Measurements from ENCODE around the gene PRSS21.

PRSS21 gene

DNA sequence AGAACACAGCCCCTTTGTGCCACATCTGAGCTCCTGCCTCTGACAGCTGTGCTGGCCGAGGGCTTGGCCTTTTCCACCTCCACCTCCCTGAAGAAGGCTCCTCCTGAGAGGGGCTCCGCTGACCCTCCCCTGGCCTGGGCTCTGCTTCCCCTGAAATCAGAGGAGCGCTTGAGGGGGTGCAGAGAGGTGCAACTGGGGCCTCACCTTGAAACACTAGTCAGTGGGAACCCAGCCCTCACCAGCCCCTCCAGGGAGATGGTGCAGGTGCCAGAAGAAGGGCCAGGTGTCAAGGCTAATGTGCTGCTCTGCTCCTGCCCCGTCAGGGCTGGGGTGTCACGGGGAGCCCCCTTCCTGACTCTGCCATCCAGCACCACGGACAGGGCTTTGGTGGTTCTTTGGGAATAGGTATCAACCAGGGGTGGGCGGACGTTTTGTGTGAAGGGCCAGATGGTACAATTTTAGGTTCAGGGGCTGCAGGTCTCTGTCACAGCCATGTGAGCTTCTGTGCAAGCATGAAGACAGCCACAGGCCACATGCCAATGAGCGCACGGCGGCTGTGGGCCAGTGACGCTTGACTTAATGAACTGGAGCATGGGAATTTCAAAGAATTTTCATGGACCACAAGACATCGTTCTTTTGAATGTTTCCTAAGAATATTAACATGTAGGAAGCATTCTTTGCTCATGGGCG is 10.9 kb downstream of the PRSS21 start:
- Histone ChIP-seq H3K27me3 (ENCODE audit: control insufficient read depth in 1 of 2, insufficient read depth in 2 of 2, low read length in 2 of 2) (peaks cover 16 to 21% of the 10 kb centered on the region in 2 donors), H3K27ac (ENCODE audit: low read length) (no peak overlapping the region), H3K9me3 (ENCODE audit: control insufficient read depth in 2 of 2, low read length in 2 of 2) (no peaks in the 10 kb centered on the region), H3K4me3 (ENCODE audit: low read length in 2 of 2) (no peak overlapping the region), H3K9ac (ENCODE audit: low read length in 2 of 2) (no peak overlapping the region), H3K4me1 (ENCODE audit: control insufficient read depth, insufficient read depth, low read length) (no peaks in the 10 kb centered on the region), H3K36me3 (ENCODE audit: control insufficient read depth in 2 of 2, insufficient read depth in 2 of 2, low read length in 2 of 2) (no peaks in the 10 kb centered on the region)

DNA sequence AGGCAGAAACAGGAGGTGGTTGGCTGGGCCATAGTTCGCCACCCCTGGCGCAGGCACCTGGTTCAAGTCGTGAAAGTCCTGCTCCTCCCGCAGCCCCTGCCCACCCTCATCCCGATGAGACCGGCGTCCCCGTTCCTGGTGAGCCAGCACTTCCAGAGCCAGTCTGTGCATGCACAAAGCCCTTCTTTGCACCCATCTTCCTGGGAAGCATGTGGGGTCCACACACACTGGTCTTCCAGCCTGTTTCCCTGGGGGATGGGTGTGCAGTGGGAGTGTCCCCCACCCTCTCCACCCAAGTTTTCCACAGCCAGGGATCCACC is 11.4 kb downstream of the PRSS21 start:
- H3K4me1 ChIP-seq (ENCODE audit: control insufficient read depth, insufficient read depth, low read length) = no peaks in the 10 kb centered on the region
- H3K4me3 ChIP-seq (ENCODE audit: low read length in 2 of 2) = no peak overlapping the region

DNA sequence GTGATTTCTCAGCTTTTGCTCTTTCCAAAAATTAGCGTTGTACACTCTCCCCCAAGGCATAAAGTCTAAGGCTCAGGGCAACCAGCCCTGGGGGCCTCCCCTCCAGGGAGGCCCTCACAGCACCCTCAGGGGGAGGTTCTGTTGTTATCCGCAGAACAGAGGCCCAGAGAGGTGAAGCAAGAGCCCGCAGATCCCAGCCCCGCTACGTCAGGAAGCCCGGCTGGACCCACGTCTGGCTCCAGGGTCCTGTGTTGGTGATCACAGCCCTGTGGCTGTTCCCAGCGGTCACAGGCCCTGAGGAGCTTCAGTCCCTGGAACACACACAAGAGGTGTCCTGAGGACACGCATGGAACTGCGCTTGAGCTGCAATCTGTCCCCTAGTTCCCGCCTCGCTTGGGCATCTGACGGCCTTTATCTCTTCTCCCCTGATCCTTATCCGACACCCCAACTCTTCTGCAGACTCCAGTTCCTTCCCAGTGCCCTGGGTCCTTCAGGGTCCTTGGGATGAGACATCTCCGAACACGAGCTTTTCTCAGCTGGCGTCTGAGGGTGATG is 11.9 kb downstream of the PRSS21 start:
- Histone ChIP-seq H3K4me1 (ENCODE audit: control insufficient read depth, insufficient read depth, low read length) (no peaks in the 10 kb centered on the region), H3K36me3 (ENCODE audit: control insufficient read depth in 2 of 2, insufficient read depth in 2 of 2, low read length in 2 of 2) (no peaks in the 10 kb centered on the region), H3K4me3 (ENCODE audit: low read length in 2 of 2) (no peak overlapping the region), H3K27me3 (ENCODE audit: control insufficient read depth in 1 of 2, insufficient read depth in 2 of 2, low read length in 2 of 2) (peaks cover 16 to 21% of the 10 kb centered on the region in 2 donors), H3K9ac (ENCODE audit: low read length in 2 of 2) (no peak overlapping the region), H3K9me3 (ENCODE audit: control insufficient read depth in 2 of 2, low read length in 2 of 2) (no peaks in the 10 kb centered on the region), H3K27ac (ENCODE audit: low read length) (no peak overlapping the region)

More for the DNA sequence above, 11.4 kb downstream of the PRSS21 start:
- Histone ChIP-seq H3K9me3 (ENCODE audit: control insufficient read depth in 2 of 2, low read length in 2 of 2) (no peaks in the 10 kb centered on the region), H3K27ac (ENCODE audit: low read length) (no peak overlapping the region), H3K9ac (ENCODE audit: low read length in 2 of 2) (no peak overlapping the region), H3K36me3 (ENCODE audit: control insufficient read depth in 2 of 2, insufficient read depth in 2 of 2, low read length in 2 of 2) (no peaks in the 10 kb centered on the region), H3K27me3 (ENCODE audit: control insufficient read depth in 1 of 2, insufficient read depth in 2 of 2, low read length in 2 of 2) (peaks cover 16 to 21% of the 10 kb centered on the region in 2 donors)

DNA sequence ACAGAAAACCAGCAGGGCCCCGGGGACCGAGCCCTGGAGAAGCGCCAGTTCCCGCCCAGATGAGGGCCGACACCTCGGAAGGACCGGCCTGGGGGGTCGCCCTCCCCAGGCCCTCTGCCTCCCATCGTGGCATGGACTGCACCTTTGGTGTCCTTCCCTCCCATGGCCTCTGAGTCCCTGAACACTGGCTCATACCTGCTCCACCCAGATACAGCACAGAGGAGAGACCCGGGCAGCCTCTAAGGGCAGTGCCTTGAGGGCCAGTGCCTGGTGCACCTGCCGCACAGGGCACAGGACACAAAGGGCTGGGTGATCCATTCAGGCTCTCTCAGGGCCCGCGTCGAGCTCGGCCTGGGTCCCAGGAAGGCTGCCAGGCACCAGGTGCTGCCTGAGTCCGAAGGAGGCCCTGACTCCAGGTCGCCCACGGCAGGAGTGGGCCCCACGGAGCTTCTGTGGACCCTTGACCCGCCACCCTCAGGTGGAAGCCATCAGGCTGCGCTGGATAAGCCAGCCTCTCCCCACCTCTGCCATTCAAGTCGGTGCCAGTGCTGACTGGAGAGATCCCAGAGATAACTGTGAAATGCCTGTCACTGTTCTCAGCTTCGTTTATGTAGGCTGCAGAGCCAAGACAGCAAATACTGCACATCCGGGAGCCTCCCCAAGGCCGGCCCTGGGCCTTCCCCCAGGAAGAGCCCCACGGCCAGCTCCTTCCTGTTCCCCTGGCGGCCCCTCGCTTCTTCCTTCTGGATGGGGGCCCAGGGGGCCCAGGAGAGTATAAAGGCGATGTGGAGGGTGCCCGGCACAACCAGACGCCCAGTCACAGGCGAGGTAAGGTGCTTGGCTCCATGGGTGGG is 12.7 kb downstream of the PRSS21 start, which contains the start of gene ZG16B:
Gene ZG16B (plus strand): TSS at position 803 of the 854 bp plus-strand sequence. CDS start 139 bp downstream, outside the sequence.
- H3K36me3 ChIP-seq (ENCODE audit: control insufficient read depth in 2 of 2, insufficient read depth in 2 of 2, low read length in 2 of 2) = no peaks in the 10 kb centered on the region
- H3K9me3 ChIP-seq (ENCODE audit: control insufficient read depth in 2 of 2, low read length in 2 of 2) = no peaks in the 10 kb centered on the region
- H3K27me3 ChIP-seq (ENCODE audit: control insufficient read depth in 1 of 2, insufficient read depth in 2 of 2, low read length in 2 of 2) = peaks cover 16 to 21% of the 10 kb centered on the region in 2 donors
- no peak within 1 kb of the TSS for H3K4me3 ChIP-seq (ENCODE audit: low read length in 2 of 2)
- H3K27ac ChIP-seq (ENCODE audit: low read length) = no peak within 1 kb of the TSS
- H3K9ac ChIP-seq (ENCODE audit: low read length in 2 of 2) = no peak within 1 kb of the TSS
- H3K4me1 ChIP-seq (ENCODE audit: control insufficient read depth, insufficient read depth, low read length) = no peaks in the 10 kb centered on the region

- Histone ChIP-seq H3K27ac (ENCODE audit: low read length) (no peak overlapping the region), H3K9me3 (ENCODE audit: control insufficient read depth in 2 of 2, low read length in 2 of 2) (no peaks in the 10 kb centered on the region), H3K36me3 (ENCODE audit: control insufficient read depth in 2 of 2, insufficient read depth in 2 of 2, low read length in 2 of 2) (no peaks in the 10 kb centered on the region), H3K4me1 (ENCODE audit: control insufficient read depth, insufficient read depth, low read length) (no peaks in the 10 kb centered on the region), H3K9ac (ENCODE audit: low read length in 2 of 2) (no peak overlapping the region), H3K4me3 (ENCODE audit: low read length in 2 of 2) (no peak overlapping the region), H3K27me3 (ENCODE audit: control insufficient read depth in 1 of 2, insufficient read depth in 2 of 2, low read length in 2 of 2) (peaks cover 16 to 21% of the 10 kb centered on the region in 2 donors)
Measured at GRCh38 chr16:2830355-2830695, 13.3 kb downstream of the PRSS21 start.

GRCh38 chr16:2831203-2831602 is 14.2 kb downstream of the PRSS21 start:
- H3K27ac ChIP-seq (ENCODE audit: low read length) = no peak overlapping the region
- no peaks in the 10 kb centered on the region for H3K9me3 ChIP-seq (ENCODE audit: control insufficient read depth in 2 of 2, low read length in 2 of 2)
- peaks cover 19 to 26% of the 10 kb centered on the region in 2 donors for H3K27me3 ChIP-seq (ENCODE audit: control insufficient read depth in 1 of 2, insufficient read depth in 2 of 2, low read length in 2 of 2)
- no peak overlapping the region for H3K4me3 ChIP-seq (ENCODE audit: low read length in 2 of 2)
- H3K4me1 ChIP-seq (ENCODE audit: control insufficient read depth, insufficient read depth, low read length) = no peaks in the 10 kb centered on the region
- H3K9ac ChIP-seq (ENCODE audit: low read length in 2 of 2) = no peak overlapping the region
- no peaks in the 10 kb centered on the region for H3K36me3 ChIP-seq (ENCODE audit: control insufficient read depth in 2 of 2, insufficient read depth in 2 of 2, low read length in 2 of 2)

DNA sequence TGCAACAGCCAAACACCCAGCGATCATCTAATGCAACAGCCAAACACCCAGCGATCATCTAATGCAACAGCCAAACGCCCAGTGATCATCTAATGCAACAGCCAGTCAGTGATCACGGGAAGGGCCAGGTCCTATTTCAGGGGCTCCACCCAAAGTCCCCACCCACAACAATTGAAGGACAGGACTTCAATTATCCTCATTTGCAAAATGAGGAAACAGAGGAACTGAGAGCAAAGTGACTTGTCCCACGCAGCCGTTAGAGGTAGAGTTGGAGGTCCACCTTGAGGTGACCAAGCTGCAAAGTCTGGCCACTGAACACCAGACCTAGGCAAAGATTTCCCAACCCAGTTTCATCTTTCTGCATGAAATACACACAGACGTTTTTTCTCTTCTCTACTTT is 16.7 kb downstream of the PRSS21 start:
- peaks cover 28 to 37% of the 10 kb centered on the region in 2 donors for H3K27me3 ChIP-seq (ENCODE audit: control insufficient read depth in 1 of 2, insufficient read depth in 2 of 2, low read length in 2 of 2)
- no peak overlapping the region for H3K9ac ChIP-seq (ENCODE audit: low read length in 2 of 2)
- H3K4me3 ChIP-seq (ENCODE audit: low read length in 2 of 2) = no peak overlapping the region
- no peaks in the 10 kb centered on the region for H3K4me1 ChIP-seq (ENCODE audit: control insufficient read depth, insufficient read depth, low read length)
- H3K36me3 ChIP-seq (ENCODE audit: control insufficient read depth in 2 of 2, insufficient read depth in 2 of 2, low read length in 2 of 2) = no peaks in the 10 kb centered on the region
- H3K9me3 ChIP-seq (ENCODE audit: control insufficient read depth in 2 of 2, low read length in 2 of 2) = no peaks in the 10 kb centered on the region
- H3K27ac ChIP-seq (ENCODE audit: low read length) = no peak overlapping the region

GRCh38 chr16:2834968-2835367 is 17.9 kb downstream of the PRSS21 start:
- no peaks in the 10 kb centered on the region for H3K9me3 ChIP-seq (ENCODE audit: control insufficient read depth in 2 of 2, low read length in 2 of 2)
- no peak overlapping the region for H3K9ac ChIP-seq (ENCODE audit: low read length in 2 of 2)
- no peak overlapping the region for H3K27ac ChIP-seq (ENCODE audit: low read length)
- peaks cover 27 to 37% of the 10 kb centered on the region in 2 donors for H3K27me3 ChIP-seq (ENCODE audit: control insufficient read depth in 1 of 2, insufficient read depth in 2 of 2, low read length in 2 of 2)
- H3K4me1 ChIP-seq (ENCODE audit: control insufficient read depth, insufficient read depth, low read length) = peaks cover 2% of the 10 kb centered on the region
- H3K36me3 ChIP-seq (ENCODE audit: control insufficient read depth in 2 of 2, insufficient read depth in 2 of 2, low read length in 2 of 2) = no peaks in the 10 kb centered on the region
- no peak overlapping the region for H3K4me3 ChIP-seq (ENCODE audit: low read length in 2 of 2)

DNA sequence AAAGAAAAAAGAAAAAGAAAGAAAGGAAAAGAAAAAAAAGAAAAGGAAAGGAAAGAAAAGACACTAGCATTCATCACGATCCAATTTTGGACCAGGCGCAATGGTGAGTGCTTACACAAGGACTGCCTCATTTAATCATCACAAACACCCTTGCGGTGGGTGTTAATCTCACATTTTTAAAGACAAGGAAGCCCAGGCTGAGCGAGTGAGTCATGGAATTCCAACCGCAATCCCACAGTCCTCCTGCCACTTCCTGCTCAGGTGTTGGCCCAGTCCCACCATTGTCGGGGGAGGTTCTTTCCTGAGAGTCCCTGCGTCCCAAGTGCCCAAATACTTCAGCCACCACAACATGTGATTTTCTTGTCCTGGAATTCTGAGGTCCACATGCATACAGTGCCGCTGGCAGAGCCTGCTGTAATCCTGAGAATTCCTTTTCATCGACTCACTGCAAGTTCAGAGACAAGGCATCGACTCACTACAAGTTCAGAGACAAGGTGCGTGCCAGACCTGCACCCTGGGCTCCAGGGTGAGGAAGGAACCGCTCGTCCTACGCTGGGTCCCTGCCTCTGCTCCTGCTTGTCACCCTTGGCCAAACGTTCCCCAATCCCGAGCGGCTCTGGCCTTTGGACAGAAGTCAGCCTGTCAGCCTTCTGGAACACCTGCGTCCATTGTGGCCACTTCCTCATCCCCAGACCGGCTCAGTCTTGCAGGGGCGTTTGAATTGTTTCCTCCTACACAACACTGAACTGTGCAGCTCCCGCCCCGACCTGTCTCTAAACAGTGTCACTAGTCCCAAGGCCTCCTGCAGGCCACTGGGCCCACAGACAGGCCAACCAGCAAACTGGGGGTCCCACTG is 18.8 kb downstream of the PRSS21 start:
- Histone ChIP-seq H3K4me3 (ENCODE audit: low read length in 2 of 2) (no peak overlapping the region), H3K4me1 (ENCODE audit: control insufficient read depth, insufficient read depth, low read length) (peaks cover 2% of the 10 kb centered on the region), H3K27me3 (ENCODE audit: control insufficient read depth in 1 of 2, insufficient read depth in 2 of 2, low read length in 2 of 2) (peaks cover 22 to 35% of the 10 kb centered on the region in 2 donors), H3K9me3 (ENCODE audit: control insufficient read depth in 2 of 2, low read length in 2 of 2) (no peaks in the 10 kb centered on the region), H3K27ac (ENCODE audit: low read length) (no peak overlapping the region), H3K9ac (ENCODE audit: low read length in 2 of 2) (no peak overlapping the region), H3K36me3 (ENCODE audit: control insufficient read depth in 2 of 2, insufficient read depth in 2 of 2, low read length in 2 of 2) (no peaks in the 10 kb centered on the region)

All from stomach smooth muscle (tissue), 2 donors.